ENCODE results near the gene PLEKHG4. TPM values are rescaled to one million over a fixed set of nuclear protein-coding genes. Genes with fewer than 3 reads are reported as not detected.

PLEKHG4 gene
- total and polyA plus RNA-seq, 10 of the 15 experiments (the other 5 are each of a cell fraction or from before 2014, with no cell fraction given): 0.14 to 2.6 (median 0.99) TPM

DNA sequence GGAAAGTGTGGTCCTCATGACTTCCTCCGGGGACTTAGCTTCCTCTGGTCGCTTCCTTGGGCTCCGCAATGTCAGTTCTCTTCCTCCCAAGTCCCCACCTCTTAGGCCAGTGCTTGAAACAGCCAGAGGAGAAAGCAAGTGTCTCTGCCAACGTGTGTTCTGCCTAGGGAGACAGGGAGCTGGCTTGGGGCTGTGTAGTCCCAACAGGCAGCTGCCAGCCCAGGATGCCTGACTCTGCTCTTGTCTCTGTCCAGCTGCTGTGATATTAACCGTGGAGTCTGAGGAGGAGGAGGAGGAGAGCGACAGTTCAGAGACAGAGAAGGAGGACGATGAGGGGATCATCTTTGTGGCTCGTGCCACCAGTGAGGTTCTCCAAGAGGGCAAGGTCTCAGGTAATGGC, 13.5 kb upstream of the PLEKHG4 start:
- Histone ChIP-seq H3K36me3 (ENCODE audit: control insufficient read depth in 2 of 2, insufficient read depth in 2 of 2, low read length in 1 of 2) (no peaks in the 10 kb centered on the region), H3K27ac (ENCODE audit: control insufficient read depth, insufficient read depth) (no peak overlapping the region), H3K79me2 (ENCODE audit: control insufficient read depth, insufficient read depth, low read length) (no peaks in the 10 kb centered on the region), H3K9ac (ENCODE audit: control insufficient read depth, insufficient read depth, low read length) (no peak overlapping the region), H3K4me2 (ENCODE audit: control insufficient read depth, insufficient read depth) (no peak overlapping the region), H4K20me1 (ENCODE audit: control insufficient read depth, insufficient read depth) (no peaks in the 10 kb centered on the region), H2AFZ (ENCODE audit: control insufficient read depth, low read depth, low read length) (no peak overlapping the region), H3K4me1 (ENCODE audit: control insufficient read depth, insufficient read depth, low read length) (no peaks in the 10 kb centered on the region), H3K9me3 (replicated peaks; ENCODE audit: control insufficient read depth, insufficient read depth, low read length) (no peaks in the 10 kb centered on the region), H3K4me3 (no peak overlapping the region), H3K27me3 (replicated peaks in 1 of 2; ENCODE audit: control insufficient read depth in 2 of 2, insufficient read depth in 2 of 2, low read length in 1 of 2) (no peaks in the 10 kb centered on the region)
- in situ Hi-C loops (cut with MboI): no loop called here
- ChIA-PET RAD21 (ENCODE audit: unreplicated experiment) (no interaction called here), CTCF (interaction anchor here (0.6 to 1.4 kb wide), 7 partner anchors 13 to 191 kb away, joined by 3 to 4 read pairs (median 3); no protein-coding TSS in a partner anchor), SMC1A (ENCODE audit: uncharacterized antibody, unreplicated experiment) (interaction anchor here (1.0 to 1.1 kb wide), 2 partner anchors 12 to 73 kb away, joined by 3 to 5 read pairs; no protein-coding TSS in a partner anchor), POLR2A (no interaction called here)
- FAIRE-seq (no peak), DNase-seq (ENCODE audit: low read depth, low spot score) (no peak), ATAC-seq (no peak)
- WGBS (ENCODE audit: insufficient coverage, insufficient replicate concordance, low lambda C conversion rate, missing lambda C conversion rate): 76% methylated on average over 7 of the region's 8 CpGs
- intact Hi-C loops (cut with micrococcal nuclease; ENCODE audit: unreplicated experiment): no loop called here
- no TSS peak for BruUV-seq (replicated peaks)
- TF ChIP-seq WRNIP1 (IDR thresholded peaks at IDR 0.05; ENCODE audit: borderline replicate concordance, low read depth, low read length): no peak
- no peak for TF ChIP-seq TCF7 (IDR thresholded peaks at IDR 0.05; ENCODE audit: borderline replicate concordance)
- no peak for TF ChIP-seq JUND (IDR thresholded peaks at IDR 0.05; ENCODE audit: low read depth, low read length)
- TF ChIP-seq NFYB (IDR thresholded peaks at IDR 0.05; ENCODE audit: insufficient read depth, low read depth, low read length): no peak
- TF ChIP-seq SIN3A (IDR thresholded peaks at IDR 0.05; ENCODE audit: low read depth, low read length): no peak
- no peak for TF ChIP-seq GABPA (IDR thresholded peaks at IDR 0.05; ENCODE audit: low read depth)
- TF ChIP-seq RAD51 (IDR thresholded peaks at IDR 0.05): no peak
- no peak for TF ChIP-seq ZBED1 (IDR thresholded peaks at IDR 0.05; ENCODE audit: borderline replicate concordance)
- TF ChIP-seq EGR1 (IDR thresholded peaks at IDR 0.05; ENCODE audit: borderline replicate concordance in 1 of 2, low read depth in 2 of 2, low read length in 2 of 2): no peak
- no peak for TF ChIP-seq NKRF (conservative IDR thresholded peaks at IDR 0.05)
- TF ChIP-seq ESRRA (IDR thresholded peaks at IDR 0.05; ENCODE audit: low read length): no peak
- no peak for TF ChIP-seq NR2C2 (IDR thresholded peaks at IDR 0.05; ENCODE audit: borderline replicate concordance, control insufficient read depth, insufficient read length, low read depth)
- TF ChIP-seq MEF2A (IDR thresholded peaks at IDR 0.05; ENCODE audit: insufficient read depth, low read depth, low read length): no peak
- TF ChIP-seq, protein P1, sequence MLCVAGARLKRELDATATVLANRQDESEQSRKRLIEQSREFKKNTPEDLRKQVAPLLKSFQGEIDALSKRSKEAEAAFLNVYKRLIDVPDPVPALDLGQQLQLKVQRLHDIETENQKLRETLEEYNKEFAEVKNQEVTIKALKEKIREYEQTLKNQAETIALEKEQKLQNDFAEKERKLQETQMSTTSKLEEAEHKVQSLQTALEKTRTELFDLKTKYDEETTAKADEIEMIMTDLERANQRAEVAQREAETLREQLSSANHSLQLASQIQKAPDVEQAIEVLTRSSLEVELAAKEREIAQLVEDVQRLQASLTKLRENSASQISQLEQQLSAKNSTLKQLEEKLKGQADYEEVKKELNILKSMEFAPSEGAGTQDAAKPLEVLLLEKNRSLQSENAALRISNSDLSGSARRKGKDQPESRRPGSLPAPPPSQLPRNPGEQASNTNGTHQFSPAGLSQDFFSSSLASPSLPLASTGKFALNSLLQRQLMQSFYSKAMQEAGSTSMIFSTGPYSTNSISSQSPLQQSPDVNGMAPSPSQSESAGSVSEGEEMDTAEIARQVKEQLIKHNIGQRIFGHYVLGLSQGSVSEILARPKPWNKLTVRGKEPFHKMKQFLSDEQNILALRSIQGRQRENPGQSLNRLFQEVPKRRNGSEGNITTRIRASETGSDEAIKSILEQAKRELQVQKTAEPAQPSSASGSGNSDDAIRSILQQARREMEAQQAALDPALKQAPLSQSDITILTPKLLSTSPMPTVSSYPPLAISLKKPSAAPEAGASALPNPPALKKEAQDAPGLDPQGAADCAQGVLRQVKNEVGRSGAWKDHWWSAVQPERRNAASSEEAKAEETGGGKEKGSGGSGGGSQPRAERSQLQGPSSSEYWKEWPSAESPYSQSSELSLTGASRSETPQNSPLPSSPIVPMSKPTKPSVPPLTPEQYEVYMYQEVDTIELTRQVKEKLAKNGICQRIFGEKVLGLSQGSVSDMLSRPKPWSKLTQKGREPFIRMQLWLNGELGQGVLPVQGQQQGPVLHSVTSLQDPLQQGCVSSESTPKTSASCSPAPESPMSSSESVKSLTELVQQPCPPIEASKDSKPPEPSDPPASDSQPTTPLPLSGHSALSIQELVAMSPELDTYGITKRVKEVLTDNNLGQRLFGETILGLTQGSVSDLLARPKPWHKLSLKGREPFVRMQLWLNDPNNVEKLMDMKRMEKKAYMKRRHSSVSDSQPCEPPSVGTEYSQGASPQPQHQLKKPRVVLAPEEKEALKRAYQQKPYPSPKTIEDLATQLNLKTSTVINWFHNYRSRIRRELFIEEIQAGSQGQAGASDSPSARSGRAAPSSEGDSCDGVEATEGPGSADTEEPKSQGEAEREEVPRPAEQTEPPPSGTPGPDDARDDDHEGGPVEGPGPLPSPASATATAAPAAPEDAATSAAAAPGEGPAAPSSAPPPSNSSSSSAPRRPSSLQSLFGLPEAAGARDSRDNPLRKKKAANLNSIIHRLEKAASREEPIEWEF (IDR thresholded peaks at IDR 0.05; ENCODE audit: insufficient replicate concordance, low read depth, low read length): no peak
- TF ChIP-seq SUPT20H (IDR thresholded peaks at IDR 0.05; ENCODE audit: borderline replicate concordance, control insufficient read depth, low read depth, low read length): no peak
- TF ChIP-seq, protein P2, sequence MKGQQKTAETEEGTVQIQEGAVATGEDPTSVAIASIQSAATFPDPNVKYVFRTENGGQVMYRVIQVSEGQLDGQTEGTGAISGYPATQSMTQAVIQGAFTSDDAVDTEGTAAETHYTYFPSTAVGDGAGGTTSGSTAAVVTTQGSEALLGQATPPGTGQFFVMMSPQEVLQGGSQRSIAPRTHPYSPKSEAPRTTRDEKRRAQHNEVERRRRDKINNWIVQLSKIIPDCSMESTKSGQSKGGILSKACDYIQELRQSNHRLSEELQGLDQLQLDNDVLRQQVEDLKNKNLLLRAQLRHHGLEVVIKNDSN (IDR thresholded peaks at IDR 0.05; ENCODE audit: borderline replicate concordance, extremely low read length, insufficient read depth, low read depth, low read length): no peak
- TF ChIP-seq FOXK2 (IDR thresholded peaks at IDR 0.05): no peak
